Ramos (cell line): ENCODE data around the gene PRRT1.
"Not testable (repeated sequence)": the region's sequence is repeated elsewhere in the genome, so short reads cannot be mapped to it uniquely, and the experiment has no call there.

Experiments used
- in situ Hi-C: fragments of 300-500 bp; cut with MboI; formaldehyde crosslinking; loops from one replicate; pipeline ENCODE4 v1.14.3; 2022; ENCODE audit warnings: low sequenced_read_pairs; ENCODE audit not compliant: unreplicated experiment

PRRT1 gene

DNA sequence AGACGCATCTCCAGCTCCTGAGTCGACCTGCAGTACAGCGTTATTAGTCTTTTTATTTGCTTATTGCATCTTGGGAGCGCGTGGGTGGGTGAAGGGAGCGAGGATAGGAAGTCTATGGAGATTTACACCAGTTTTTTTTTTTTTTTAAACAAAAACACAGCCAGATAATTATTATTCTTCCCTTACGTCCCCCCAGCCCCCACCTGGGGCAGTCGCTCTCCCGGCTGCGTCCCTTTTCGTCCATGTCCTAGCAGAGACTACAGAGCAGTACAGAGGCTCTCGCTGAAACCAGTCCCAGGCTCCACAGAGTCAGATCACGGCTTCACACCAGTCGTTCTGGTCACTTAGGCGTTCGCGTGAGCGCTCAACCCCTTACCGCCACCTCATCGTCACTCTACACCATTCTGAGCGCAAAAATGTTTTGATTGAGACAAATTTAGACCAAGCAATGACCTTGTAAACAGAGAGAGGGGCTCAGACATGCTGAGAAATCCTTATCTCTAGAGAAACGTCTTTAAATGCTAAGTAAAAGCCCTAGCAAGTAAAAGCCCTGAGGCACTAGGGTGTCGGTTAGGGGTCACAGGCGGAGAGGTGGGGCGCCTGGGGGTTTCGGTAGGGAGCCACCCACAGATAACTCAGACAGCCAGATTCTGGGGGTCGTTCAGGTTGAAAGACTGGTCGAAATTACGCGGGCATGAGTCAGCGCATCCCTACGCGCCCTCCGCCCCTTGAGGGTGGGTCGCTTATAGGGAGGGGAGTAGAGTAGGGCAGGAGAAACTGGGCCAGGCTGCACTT lies 1.2 kb upstream of the PRRT1 start:
- in situ Hi-C loops: no loop called here

DNA sequence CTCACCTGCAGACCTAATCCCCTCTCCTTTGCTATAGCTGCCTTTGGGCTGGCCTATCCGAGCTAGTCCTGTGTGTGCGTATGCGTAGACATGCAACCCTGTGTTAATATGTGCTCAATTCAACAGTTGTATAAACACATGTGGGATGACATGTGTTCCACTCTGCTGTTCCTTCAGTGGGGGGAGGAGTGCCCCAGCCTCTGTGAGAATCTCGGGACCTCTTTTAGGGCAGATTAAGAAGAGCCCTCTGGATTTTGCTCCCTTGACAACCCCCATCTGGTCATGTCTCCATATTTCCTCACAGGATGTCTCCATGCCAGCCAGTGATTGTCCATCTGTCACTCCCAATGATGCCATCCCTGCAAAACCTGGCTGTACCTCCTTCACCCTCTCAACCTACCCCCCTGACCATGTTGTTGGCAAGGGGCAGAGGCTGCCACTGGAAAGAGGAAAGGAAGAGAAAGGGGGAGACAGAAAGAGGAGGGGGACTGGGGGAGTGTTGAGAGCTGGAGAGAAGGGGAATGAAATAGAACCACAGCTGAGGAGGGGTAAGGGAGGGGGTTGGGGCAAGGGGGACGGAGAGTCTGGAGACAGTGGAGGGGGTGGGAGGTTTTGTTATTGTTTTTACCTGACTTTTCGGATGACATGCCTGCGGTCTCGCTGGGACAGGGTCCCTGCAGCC lies 417 bp downstream of the PRRT1 start:
- in situ Hi-C loops: no loop called here

DNA sequence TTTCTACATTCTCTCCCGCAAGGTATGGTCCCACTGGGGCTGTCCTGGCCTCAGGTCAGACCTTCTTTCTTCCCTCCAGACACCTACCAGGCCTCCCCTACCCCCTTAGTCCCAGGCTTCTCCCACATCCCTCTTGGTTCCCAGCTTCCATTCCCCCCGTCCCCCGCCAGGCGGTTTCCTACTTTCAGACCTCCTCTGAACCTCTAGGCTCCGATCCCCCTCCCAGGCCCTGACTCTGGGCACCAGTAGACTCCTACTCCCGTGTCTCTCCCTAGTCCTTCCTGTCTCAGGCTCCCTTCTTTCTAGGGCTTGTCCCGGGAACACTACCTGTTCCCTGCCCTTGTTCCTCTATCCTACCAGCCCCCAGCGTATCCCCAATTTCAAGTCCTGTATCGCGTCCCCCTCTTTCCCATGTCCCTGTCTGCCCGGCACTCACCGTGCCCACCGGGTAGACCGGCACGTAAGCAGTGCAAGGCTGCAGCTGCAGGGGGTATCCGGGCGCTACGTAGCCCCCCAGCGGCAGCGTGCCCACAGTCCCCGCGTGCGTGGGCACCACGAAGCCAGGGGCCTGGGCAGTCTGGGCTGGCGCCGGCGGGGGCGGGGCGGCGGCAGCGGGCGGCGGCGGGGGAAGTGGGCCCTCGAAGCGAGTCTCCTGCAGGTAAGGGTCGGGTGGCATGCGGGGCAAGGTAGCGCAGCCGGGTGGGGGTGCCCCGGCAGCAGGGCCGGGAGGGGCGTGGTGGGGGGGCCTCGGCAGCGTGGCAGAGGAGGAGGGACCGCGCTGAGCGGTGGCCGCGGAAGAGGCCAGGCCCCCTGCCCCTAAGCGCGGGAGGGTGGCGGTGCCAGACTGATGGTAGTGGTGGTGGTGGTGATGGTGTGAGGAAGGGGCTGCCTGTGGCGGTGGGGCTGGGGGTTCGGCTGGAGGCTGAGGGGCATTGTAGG lies 1.5 kb downstream of the PRRT1 start:
- in situ Hi-C loops: no loop called here

DNA sequence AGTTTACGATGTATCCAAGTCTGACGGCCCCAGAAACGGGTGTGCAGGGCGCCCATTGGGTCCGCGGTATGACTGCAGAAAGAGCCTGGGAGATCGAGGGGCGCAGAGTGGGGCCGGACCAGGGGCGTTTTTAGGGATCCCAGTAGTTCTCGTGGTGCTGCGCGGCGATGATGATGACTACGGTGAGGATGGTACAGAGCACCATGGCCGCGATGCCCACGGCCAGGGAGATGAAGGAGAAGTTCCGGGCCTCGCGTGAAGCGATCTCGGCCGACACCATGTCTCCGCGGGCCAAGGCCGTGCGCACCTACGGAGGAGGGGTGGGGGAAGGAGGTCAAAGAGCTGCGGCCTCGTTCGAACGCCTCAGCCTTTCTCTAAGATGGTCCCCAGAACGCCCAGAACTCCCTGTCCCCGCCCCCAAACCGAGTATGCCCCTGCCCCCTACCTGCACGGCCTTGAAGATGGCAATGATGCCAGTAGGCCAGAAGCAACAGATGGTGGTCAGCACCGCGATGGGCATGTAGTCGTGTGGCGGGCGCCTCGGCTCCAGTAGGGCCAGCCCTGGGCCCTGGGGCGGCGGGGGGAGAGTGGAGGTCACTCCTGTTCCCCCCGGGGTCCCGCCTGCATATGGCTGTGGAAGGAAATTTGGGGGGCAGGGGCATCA lies 2.5 kb downstream of the PRRT1 start:
- in situ Hi-C loops: no loop called here

DNA sequence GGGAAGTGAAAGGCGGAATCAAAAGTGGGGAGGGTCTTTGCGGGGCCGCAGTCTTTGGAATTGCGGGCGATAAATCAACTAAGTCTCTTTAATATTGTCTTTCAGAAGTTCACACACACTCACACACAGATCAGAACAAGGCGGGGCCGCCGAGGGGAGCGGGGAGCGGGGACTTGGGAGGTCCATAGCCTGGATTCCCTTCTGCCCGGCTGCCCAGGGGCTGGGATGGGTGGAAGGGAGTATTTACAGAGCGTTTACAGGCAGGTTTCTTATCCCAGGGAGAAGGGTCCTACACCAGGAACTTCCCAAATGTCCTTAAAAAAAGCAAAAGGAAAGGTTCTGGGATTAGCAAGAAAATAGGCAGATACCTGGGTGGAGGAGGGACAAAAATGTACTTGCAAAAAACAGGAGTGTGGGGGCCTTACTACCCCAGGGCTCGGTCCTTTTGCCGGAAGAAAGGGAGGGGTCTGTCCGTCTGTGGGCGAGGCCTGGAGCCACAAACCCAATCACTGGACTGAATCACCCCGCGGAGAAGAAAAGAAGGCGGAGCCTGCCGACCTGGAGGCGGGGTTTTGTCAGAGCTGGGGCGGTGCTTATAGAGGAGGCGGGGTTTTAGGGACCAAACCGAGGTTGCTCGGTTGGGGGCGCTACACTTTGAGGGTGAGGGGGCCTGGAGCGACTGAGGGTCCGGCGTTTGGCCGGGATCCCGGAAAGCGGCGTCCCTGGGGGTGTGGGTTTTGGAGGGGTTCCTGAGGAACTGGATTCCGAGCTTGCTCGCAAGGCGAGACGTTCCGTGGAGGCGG lies 3.2 kb downstream of the PRRT1 start:
- in situ Hi-C loops: no loop called here

DNA sequence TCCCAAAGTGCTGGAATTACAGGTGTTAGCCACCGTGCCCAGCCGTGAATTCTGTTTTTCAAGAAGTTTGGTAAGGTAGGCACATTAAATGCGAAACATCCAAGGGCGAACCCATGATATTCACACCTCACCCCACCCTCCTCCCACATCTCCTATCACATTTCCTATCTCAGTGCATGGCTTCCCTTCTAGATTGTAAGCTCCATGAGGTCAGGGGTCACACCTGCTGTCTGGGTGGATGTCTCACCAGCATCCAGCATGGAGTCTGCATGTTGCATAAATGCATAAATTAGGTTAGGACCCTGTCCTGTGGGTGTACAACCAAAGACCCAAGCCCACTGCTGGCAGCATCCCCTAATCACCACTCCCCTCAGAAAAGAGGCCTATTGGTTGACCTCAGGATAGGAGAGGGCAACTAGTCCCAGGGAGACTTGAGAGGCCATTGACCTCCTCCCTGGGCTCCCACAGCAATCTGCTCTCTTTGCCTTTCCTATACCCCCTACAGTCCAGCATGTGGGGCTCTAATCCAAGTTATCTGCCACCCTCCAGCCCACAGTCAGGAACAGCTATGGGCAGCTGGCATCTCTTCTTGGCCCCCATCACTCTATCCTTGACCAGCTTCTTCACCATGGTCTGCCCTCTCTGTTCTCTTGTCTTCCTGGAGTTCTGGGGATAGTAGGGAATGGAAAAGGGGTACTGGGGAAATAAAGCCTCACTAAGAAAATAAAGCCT lies 4.2 kb downstream of the PRRT1 start:
- in situ Hi-C loops: no loop called here

DNA sequence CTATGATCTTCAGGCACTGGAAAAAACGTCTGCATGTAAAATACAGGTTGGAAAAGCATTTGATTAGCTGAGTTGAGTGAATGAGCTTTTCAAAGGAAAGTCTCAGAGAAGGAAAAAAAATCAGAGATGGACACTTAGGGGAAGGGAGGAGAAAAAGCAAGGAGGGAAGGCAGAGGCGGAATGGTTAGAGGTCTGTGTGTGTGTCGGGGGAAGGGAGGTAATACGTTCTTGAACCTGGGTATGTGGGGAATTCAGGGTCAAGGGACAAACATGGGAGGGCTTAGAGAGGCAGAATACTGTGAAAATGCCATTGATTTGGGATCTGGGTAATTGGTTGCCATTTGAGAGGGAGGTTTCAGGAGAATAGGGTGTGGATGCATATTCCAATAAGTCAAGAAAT lies 5.1 kb downstream of the PRRT1 start:
- in situ Hi-C loops: no loop called here

DNA sequence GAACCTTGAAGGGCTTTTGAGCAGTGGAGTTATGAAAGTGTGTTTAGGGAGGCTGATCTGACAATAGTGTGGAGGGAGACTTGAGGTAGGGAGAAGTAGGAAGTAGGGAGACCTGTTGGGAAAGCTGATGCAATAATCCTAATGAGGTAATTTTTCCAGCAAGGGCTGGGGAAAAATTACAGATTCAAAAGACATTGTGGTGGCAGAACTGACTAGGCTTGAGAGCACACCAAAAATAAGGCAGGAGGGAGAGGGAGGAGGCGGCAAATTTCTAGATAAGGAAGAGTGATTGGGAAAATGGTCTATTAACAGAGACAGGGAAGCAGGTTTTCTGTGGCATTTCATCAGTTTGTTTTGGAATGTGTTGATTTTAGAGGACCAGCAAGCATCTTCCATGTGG lies 5.5 kb downstream of the PRRT1 start:
- in situ Hi-C loops: no loop called here

DNA sequence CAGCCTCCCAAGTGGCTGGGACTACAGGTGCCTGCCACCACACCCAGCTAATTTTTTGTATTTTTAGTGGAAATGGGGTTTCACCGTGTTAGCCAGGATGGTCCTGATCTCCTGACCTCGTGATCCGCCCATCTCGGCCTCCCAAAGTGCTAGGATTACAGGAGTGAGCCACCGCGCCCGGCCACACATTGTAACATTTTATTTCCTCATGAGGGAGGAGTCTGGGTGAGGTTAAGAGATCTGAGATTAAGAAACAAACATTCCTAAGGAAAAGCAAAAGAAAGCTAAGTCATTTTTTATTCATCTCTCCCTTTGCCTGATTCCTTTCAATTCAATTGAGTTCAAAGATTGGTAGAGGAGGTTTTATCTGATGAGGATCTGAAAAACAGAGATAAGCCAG lies 7.5 kb downstream of the PRRT1 start:
- in situ Hi-C loops: not testable (repeated sequence)

DNA sequence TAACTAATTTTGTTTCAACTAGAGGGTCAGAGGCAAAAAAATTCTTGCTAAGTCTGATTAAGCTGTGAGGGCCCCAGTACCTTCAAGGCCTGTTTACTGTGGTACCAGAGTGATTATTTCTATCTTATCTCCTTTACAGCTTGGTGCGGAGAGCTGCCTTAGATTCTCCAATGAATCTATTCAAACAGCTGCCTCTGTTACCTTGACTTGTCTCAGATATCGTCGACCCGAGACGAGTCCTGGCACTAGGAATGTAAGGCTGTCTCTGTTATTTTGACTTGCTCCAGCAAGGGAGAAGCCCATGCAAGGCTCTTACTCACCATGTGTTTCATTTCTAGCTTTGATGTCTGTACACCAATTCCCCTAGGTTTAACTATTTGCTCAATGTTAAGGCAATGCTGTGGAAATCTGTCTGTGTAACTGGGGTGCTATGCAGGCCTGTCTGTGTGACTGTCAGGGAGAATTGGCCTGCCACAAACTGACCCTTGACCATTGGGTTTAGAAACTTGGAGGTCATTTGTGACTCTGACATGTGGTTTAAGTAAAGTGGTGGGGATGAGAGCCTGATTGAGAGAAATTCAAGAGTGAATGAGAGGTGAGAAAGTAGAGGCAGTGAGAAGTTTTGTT lies 11.2 kb downstream of the PRRT1 start:
- in situ Hi-C loops: no loop called here

DNA sequence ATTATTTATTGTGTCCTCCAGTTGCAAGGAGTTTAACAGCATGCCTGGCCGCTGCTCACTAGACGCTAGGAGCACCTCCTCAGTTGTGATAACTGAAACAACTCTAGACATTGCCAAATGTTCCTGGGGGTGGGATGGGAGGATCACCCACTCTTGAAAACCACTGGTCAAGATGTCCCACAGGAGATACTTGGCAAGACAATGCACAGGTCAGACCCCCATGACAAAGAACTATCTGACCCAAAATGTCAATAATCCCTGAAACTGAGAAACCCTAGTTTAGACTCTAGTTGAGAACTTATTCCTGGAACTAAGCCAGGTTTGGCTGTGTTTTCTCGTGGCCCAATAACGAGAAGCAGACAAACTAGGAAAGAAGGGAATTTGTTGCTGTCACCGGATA lies 12.1 kb downstream of the PRRT1 start:
- in situ Hi-C loops: no loop called here

DNA sequence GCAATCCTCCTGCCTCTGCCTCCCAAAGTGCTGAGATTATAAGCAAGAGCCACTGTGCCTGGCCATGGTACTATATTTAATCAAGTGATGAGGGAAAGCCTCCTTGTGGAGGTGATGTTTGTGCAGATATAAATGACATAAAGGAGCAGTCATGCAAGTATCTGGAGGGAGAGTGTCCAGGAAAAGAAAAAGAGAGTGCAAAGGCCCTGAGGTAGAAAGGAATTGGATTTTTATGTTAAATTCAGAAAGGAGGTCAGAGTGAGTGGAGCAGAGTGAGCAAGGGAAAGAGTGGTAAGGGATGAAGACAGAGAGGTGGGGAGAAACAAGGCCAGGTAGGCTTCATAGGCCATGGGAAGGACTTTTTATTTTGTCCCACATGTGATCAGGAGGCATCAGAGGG lies 14.3 kb downstream of the PRRT1 start:
- in situ Hi-C loops: no loop called here

DNA sequence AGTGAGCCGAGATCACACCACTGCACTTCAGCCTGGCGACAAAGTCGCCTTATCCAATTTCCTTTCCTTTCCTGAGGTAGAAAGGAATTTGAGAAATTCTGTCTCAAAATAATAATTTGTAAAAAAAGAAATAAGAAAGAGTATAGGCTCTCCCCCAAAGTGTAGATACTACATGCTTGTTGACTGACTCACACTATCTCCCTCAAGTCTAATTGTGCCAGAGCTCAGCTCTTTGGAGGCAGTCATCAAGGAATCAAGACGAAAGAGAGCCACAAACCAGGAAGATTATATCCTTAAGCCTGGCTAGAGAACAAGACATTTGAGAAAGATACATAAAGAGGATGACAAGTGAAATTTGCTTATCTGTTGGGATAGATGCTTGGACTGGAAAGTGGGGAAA lies 18.0 kb downstream of the PRRT1 start:
- in situ Hi-C loops: no loop called here

DNA sequence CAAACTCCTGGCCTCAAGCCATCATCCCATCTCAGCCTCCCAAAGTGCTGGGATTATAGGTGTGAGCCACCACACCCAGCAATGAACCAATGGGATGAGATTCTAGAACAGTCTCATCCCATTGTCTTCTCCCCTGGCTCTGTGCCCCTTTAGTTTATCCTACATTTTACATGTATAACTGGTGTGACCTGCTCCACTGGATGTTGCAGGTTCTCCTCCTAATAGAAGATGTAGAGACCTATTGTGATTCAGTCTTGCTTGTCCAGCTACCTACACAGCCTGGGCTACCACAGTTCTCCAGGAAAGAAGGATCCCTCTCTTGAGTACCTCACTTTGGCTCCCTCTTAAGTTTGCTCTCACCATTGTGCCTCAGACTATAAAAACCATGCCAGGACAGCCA lies 19.6 kb downstream of the PRRT1 start:
- in situ Hi-C loops: no loop called here

DNA sequence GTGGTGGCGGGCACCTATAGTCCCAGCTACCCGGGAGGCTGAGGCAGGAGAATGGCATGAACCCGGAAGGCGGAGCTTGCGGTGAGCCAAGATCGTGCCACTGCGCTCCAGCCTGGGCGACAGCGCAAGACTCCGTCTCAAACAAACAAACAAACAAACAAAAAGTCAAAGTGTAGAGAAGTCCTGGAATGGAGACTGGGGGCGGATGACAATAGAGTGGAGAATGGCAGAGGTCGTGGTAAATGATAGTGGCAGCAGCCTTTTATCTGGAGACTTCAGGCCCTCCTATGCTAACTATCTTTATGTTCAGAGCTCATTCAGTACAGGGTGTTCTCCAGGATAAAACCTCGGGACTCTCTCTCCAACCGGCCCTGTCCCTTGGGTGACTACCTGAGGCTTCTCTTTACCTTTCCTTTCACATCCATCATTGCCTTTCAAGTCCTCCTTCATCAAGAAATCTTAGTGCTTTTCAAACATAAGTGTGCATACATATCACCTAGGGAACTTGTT lies 20.2 kb downstream of the PRRT1 start:
- in situ Hi-C loops: no loop called here

DNA sequence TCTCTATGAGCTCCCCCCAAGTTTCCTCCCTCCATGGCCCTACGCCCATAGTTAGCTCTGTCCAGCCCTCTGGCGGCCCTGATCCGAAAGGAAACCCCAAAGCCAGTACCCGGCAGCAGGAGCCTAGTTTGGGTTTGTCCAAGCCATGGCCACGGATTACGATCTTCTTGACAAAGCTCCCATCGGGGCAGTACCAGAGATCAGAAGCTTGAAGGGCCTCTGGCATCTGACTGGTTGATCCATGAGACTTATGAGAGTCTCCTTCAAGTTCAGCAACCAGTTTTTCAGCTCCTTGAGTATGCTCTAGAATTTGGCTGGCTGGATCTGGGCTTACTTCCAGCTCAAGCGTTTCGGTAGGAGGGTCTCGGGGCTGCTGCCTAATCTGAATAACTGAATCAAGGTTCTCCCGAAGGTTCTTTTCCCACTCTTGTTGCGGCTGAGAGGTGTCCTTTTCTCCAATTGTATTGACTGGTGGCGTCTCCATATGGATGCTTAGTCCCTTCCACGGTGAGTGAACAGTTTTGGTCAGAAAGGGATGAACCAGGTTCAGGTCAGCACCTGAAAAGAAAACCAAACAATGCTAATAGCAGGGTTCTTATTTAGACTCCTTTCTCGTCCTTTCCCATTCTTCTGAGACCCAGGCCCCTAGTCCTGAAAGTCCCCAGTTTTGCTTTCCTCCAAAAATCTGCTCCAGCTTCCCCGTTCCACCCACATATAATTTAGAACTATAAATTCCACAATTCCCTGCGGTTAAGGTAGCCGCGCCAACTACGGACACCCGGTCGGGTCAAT lies 22.2 kb downstream of the PRRT1 start:
- in situ Hi-C loops: no loop called here

DNA sequence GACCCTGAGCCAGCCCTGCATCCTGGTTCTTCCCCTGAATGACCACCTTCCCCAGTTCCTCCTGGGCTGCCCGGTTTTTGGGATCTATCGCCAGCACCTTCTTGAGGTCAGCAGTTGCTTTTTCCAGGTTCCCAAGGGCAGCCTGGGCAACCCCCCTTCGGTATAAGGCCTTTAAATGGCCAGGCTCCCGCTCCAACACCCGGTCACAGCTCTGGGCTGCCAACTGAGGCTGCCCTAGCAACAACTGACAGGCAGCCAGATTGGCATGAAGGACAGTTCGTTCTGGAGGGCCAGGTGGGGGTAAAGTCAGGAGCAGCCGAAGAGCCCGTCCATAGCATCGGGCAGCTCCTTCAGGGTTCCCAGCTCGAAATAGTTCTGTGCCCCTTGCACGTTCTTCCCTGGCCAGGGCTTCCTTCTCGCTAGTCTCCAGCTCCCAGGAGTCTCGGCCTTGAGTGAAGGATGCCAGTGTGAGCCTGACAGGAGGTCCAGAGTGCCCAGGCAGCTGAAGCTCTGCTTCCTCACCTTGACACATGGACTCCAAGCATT lies 22.9 kb downstream of the PRRT1 start:
- in situ Hi-C loops: no loop called here
